SK-N-SH (cell line): ENCODE measurements around the gene BORCS6. TPM values are rescaled to one million over a fixed set of nuclear protein-coding genes. Genes with fewer than 3 reads are reported as not detected.
A peak's percentile ranks its signal among the peaks of the same experiment; 100 is the strongest.

Experiments used
- CTCF ChIA-PET: fragments of 300-600, 350-600 bp; formaldehyde crosslinking; extraction: SDS; loops from one replicate; lab custom pipeline; 2021; lab: Yijun Ruan, JAX
- POLR2A ChIA-PET: fragments of 350-600 bp; sonication (Branson Sonifier 250); formaldehyde crosslinking; extraction: SDS; loops from one replicate; lab custom pipeline; 2020; ENCODE audit warnings: antibody characterized with exemption, inconsistent platforms; lab: Yijun Ruan, JAX
- DNase-seq: peaks from one replicate; pipeline ENCODE4 v3.0.0; 2012
- H2AFZ ChIP-seq: fragments of 200-600 bp; sonication (generic); 2 replicates; pipeline ENCODE4 v1.8.1; 2016; ENCODE audit warnings: antibody characterized with exemption, mild to moderate bottlenecking, low read depth
- H3F3A ChIP-seq: fragments of 200-600 bp; sonication (generic); replicated peaks from 2 replicates; pipeline ENCODE3; 2016; ENCODE audit warnings: antibody characterized with exemption, mild to moderate bottlenecking; ENCODE audit not compliant: insufficient read depth
- H3K27ac ChIP-seq, 2 experiments: fragments of 200-500 bp in 1 of 2; fragments of 200-600 bp in 1 of 2; sonication (Bioruptor generic) in 1 of 2; sonication (generic), shearing (Covaris generic) in 1 of 2; 2 replicates each; pipeline versions ENCODE4 v1.5.1 to v1.6.1; 2014 to 2016; ENCODE audit warnings: low read depth in 2 of 2, inconsistent platforms in 1 of 2, low read length in 1 of 2, mild to moderate bottlenecking in 1 of 2, mixed read lengths in 1 of 2
- H3K27me3 ChIP-seq: fragments of 200-600 bp; sonication (generic), shearing (Covaris generic); 2 replicates; pipeline ENCODE4 v1.6.1; 2016; ENCODE audit warnings: mixed run types; ENCODE audit not compliant: insufficient read depth
- H3K36me3 ChIP-seq, 2 experiments: fragments of 200-500 bp in 1 of 2; fragments of 200-600 bp in 1 of 2; sonication (Bioruptor generic) in 1 of 2; sonication (generic) in 1 of 2; replicated peaks in 1 of 2; 2 replicates each; pipeline versions ENCODE3 to v1.5.1; 2014 to 2016; ENCODE audit warnings: low read length in 1 of 2, mild to moderate bottlenecking in 1 of 2; ENCODE audit not compliant: insufficient read depth in 2 of 2, control insufficient read depth in 1 of 2
- H3K4me1 ChIP-seq, 2 experiments: fragments of 200-500 bp in 1 of 2; fragments of 200-600 bp in 1 of 2; sonication (Bioruptor generic) in 1 of 2; sonication (generic), shearing (Covaris generic) in 1 of 2; 2 replicates each; pipeline versions ENCODE4 v1.5.1 to v1.6.1; 2014 to 2016; ENCODE audit warnings: low read depth in 1 of 2, low read length in 1 of 2, mixed run types in 1 of 2; ENCODE audit not compliant: insufficient read depth in 2 of 2, control insufficient read depth in 1 of 2
- H3K4me2 ChIP-seq: fragments of 200-600 bp; sonication (generic), shearing (Covaris generic); 2 replicates; pipeline ENCODE4 v1.6.1; 2017; ENCODE audit warnings: mixed run types
- H3K4me3 ChIP-seq, 2 experiments: fragments of 200-500 bp in 1 of 2; fragments of 200-600 bp in 1 of 2; sonication (Bioruptor generic) in 1 of 2; sonication (generic), shearing (Covaris generic) in 1 of 2; 2 replicates each; pipeline versions ENCODE4 v1.5.1 to v1.8.1; 2014 to 2016; ENCODE audit warnings: low read depth in 2 of 2, inconsistent platforms in 1 of 2, low read length in 1 of 2, mild to moderate bottlenecking in 1 of 2, mixed read lengths in 1 of 2, moderate library complexity in 1 of 2
- H3K79me2 ChIP-seq: fragments of 200-600 bp; sonication (generic); 2 replicates; pipeline ENCODE4 v1.8.1; 2017; ENCODE audit warnings: mild to moderate bottlenecking; ENCODE audit not compliant: insufficient read depth
- H3K9ac ChIP-seq: fragments of 200-600 bp; sonication (generic); 2 replicates; pipeline ENCODE4 v1.6.1; 2017; ENCODE audit warnings: mixed run types
- H3K9me2 ChIP-seq: fragments of 200-600 bp; sonication (generic); 2 replicates; pipeline ENCODE4 v1.6.1; 2017; ENCODE audit warnings: mixed run types
- H3K9me3 ChIP-seq: fragments of 200-600 bp; sonication (generic); 2 replicates; pipeline ENCODE4 v1.6.1; 2017; ENCODE audit warnings: mixed run types, mild to moderate bottlenecking, moderate library complexity
- H4K20me1 ChIP-seq: fragments of 200-600 bp; sonication (generic); 2 replicates; pipeline ENCODE4 v1.6.1; 2017; ENCODE audit warnings: mild to moderate bottlenecking, mixed run types; ENCODE audit not compliant: insufficient read depth
- CTCF ChIP-seq: fragments of 200-600 bp; sonication (generic); IDR thresholded peaks from 2 replicates; pipeline ENCODE4 v1.6.1; 2017; ENCODE audit warnings: antibody characterized with exemption, mild to moderate bottlenecking, moderate library complexity
- ELF1 ChIP-seq: IDR thresholded peaks from 2 replicates; pipeline ENCODE4 v1.4.0; 2012
- EZH2phosphoT487 ChIP-seq: fragments of 200-600 bp; sonication (generic); IDR thresholded peaks from 2 replicates; pipeline ENCODE4 v1.6.1; 2017; ENCODE audit warnings: low read depth, mixed run types, mild to moderate bottlenecking, antibody characterized with exemption, moderate library complexity, borderline replicate concordance
- FOSL2 ChIP-seq: IDR thresholded peaks from 2 replicates; pipeline ENCODE4 v1.4.0; 2012; ENCODE audit warnings: low read depth, mild to moderate bottlenecking, moderate library complexity, borderline replicate concordance
- FOXJ3 ChIP-seq: sonication (generic); formaldehyde crosslinking; IDR thresholded peaks from 2 replicates; pipeline ENCODE4 v1.5.1; 2020; ENCODE audit warnings: mild to moderate bottlenecking, missing genetic modification reagents
- FOXM1 ChIP-seq: IDR thresholded peaks from 2 replicates; pipeline ENCODE4 v1.4.0; 2012; ENCODE audit warnings: low read depth, mild to moderate bottlenecking
- GABPA ChIP-seq: IDR thresholded peaks from 2 replicates; pipeline ENCODE4 v1.4.0; 2012; ENCODE audit warnings: low read depth, mild to moderate bottlenecking
- IRF3 ChIP-seq: fragments of 150-350 bp; IDR thresholded peaks from 2 replicates; pipeline ENCODE4 v1.6.1; 2016; ENCODE audit warnings: mild to moderate bottlenecking, low read depth, low read length
- MAX ChIP-seq: IDR thresholded peaks from 2 replicates; pipeline ENCODE4 v1.4.0; 2012; ENCODE audit warnings: low read depth
- MEF2A ChIP-seq: IDR thresholded peaks from 2 replicates; pipeline ENCODE4 v1.4.0; 2012; ENCODE audit warnings: low read depth, borderline replicate concordance
- NFIC ChIP-seq: IDR thresholded peaks from 2 replicates; pipeline ENCODE4 v1.4.0; 2012; ENCODE audit warnings: borderline replicate concordance
- NRF1 ChIP-seq: IDR thresholded peaks from 2 replicates; pipeline ENCODE4 v1.6.1; 2012; ENCODE audit warnings: low read depth, mild to moderate bottlenecking, low read length
- PBX3 ChIP-seq: IDR thresholded peaks from 2 replicates; pipeline ENCODE4; 2012
- POLR2AphosphoS5 ChIP-seq: IDR thresholded peaks from 2 replicates; pipeline ENCODE4 v1.6.1; 2012; ENCODE audit warnings: low read depth, low read length
- RAD21 ChIP-seq: IDR thresholded peaks from 2 replicates; pipeline ENCODE4 v1.6.1; 2012; ENCODE audit warnings: mild to moderate bottlenecking, low read length
- RCOR1 ChIP-seq: fragments of 150-350 bp; IDR thresholded peaks from 2 replicates; pipeline ENCODE4 v1.6.1; 2017; ENCODE audit warnings: antibody characterized with exemption, low read length
- RXRA ChIP-seq: IDR thresholded peaks from 2 replicates; pipeline ENCODE4 v1.4.0; 2012; ENCODE audit warnings: low read depth, mild to moderate bottlenecking, borderline replicate concordance
- SIN3A ChIP-seq: IDR thresholded peaks from 2 replicates; pipeline ENCODE4 v1.6.1; 2012; ENCODE audit warnings: low read depth, mild to moderate bottlenecking, low read length, moderate library complexity, borderline replicate concordance
- SMC3 ChIP-seq: IDR thresholded peaks from 2 replicates; pipeline ENCODE4 v1.6.1; 2012; ENCODE audit warnings: low read depth, low read length, improper control_type of control experiment
- TAF1 ChIP-seq: IDR thresholded peaks from 2 replicates; pipeline ENCODE4 v1.6.1; 2012; ENCODE audit warnings: low read depth, mild to moderate bottlenecking, low read length, moderate library complexity, borderline replicate concordance
- TCF12 ChIP-seq: IDR thresholded peaks from 2 replicates; pipeline ENCODE4 v1.4.0; 2012
- TEAD4 ChIP-seq: IDR thresholded peaks from 2 replicates; pipeline ENCODE4 v1.4.0; 2012; ENCODE audit warnings: mild to moderate bottlenecking, borderline replicate concordance; ENCODE audit not compliant: insufficient read depth
- USF1 ChIP-seq: IDR thresholded peaks from 2 replicates; pipeline ENCODE4 v1.4.0; 2012; ENCODE audit warnings: low read depth, borderline replicate concordance
- YY1 ChIP-seq: IDR thresholded peaks from 2 replicates; pipeline ENCODE4 v1.4.0; 2012; ENCODE audit warnings: low read depth, mild to moderate bottlenecking
- ZBTB33 ChIP-seq: IDR thresholded peaks from 2 replicates; pipeline ENCODE4 v1.4.0; 2012; ENCODE audit warnings: low read depth, borderline replicate concordance
- WGBS: methylation state at CpG from one replicate; pipeline ENCODE4 v1.1.6; 2017; ENCODE audit warnings: low lambda C conversion rate; 5-methylcytosine and 5-hydroxymethylcytosine counted together
- polyA plus RNA-seq, 3 experiments: library from polyadenylated mRNA; depleted of rRNA; stranded (reverse); fragments of >200 nt; gene quantifications; 2 replicates each; pipeline ENCODE4 v1.2.3, GENCODE V29; 2012

BORCS6 gene
- polyA plus RNA-seq, 1 of the 3 experiments (the other 2 are of a cell fraction) = 4.3 TPM

- Histone ChIP-seq H3F3A (peaks cover 30% of the 10 kb centered on the region), H3K27me3 (no peaks in the 10 kb centered on the region), H3K4me3 (peak overlapping the region; percentile 57 to 62), H2AFZ (no peak overlapping the region; the same call in none of the 2 replicates), H3K36me3 (peaks cover 9 to 26% of the 10 kb centered on the region in 2 experiments), H3K4me1 (peaks cover 0 to 5% of the 10 kb centered on the region in 2 experiments; a peak in 1 of 4 replicates), H3K9ac (peak overlapping the region; percentile 83), H3K79me2 (no peaks in the 10 kb centered on the region), H3K9me3 (no peaks in the 10 kb centered on the region), H3K9me2 (no peaks in the 10 kb centered on the region), H3K4me2 (peak overlapping the region; percentile 85), H4K20me1 (peaks cover 8% of the 10 kb centered on the region; the same call in 1 of the 2 replicates), H3K27ac (peak overlapping the region; percentile 77 to 78)
- ChIA-PET POLR2A (interaction anchor here (0.6 to 4.1 kb wide), 4 partner anchors 13 to 72 kb away, joined by 3 to 19 read pairs (median 4); partner anchors contain the start of genes AURKB and PER1), CTCF (interaction anchor here (0.7 to 9.5 kb wide), 21 partner anchors 9 to 703 kb away, joined by 3 to 98 read pairs (median 5); partner anchors contain the start of genes ALOXE3, BORCS6, HES7 and PER1)
- DNase-seq = peak; percentile 94
- WGBS = under 1% methylated on average over 33 of the region's 46 CpGs
- TF ChIP-seq ELF1 = no peak; the same call in 1 of the 2 replicates
- TF ChIP-seq NRF1 = peak; percentile 61
- TF ChIP-seq POLR2AphosphoS5 = peak; percentile 42; the same call in 1 of the 2 replicates
- TF ChIP-seq SIN3A = peak; percentile 75; the same call in 1 of the 2 replicates
- TF ChIP-seq MAX = peak; percentile 69
- peak; percentile 78 for TF ChIP-seq RAD21
- TF ChIP-seq FOSL2 = peak; percentile 48
- TF ChIP-seq IRF3 = no peak
- no peak; the same call in 1 of the 2 replicates for TF ChIP-seq NFIC
- TF ChIP-seq PBX3 = no peak
- 0 out of 2 replicates have a peak, but pooled peaks have one; percentile 4 for TF ChIP-seq USF1
- TF ChIP-seq EZH2phosphoT487 = no peak
- TF ChIP-seq RXRA = no peak
- no peak for TF ChIP-seq GABPA
- no peak for TF ChIP-seq TCF12
- TF ChIP-seq MEF2A = no peak
- peak; percentile 92 for TF ChIP-seq TEAD4
- TF ChIP-seq RCOR1 = peak; percentile 42; the same call in 1 of the 2 replicates
- peak; percentile 91 for TF ChIP-seq CTCF
- no peak for TF ChIP-seq FOXM1
- TF ChIP-seq YY1 = peak; percentile 9; the same call in 1 of the 2 replicates
- TF ChIP-seq SMC3 = peak; percentile 72
- TF ChIP-seq FOXJ3 (CRISPR knock-in tag) = no peak
- peak; percentile 24; the same call in 1 of the 2 replicates for TF ChIP-seq TAF1
- no peak; the same call in 1 of the 2 replicates for TF ChIP-seq ZBTB33
Measured at GRCh38 chr17:8138672-8139371, 51.2 kb downstream of the BORCS6 start.
